ENCODE data around the gene TM4SF5. TPM values are rescaled to one million over a fixed set of nuclear protein-coding genes. Genes with fewer than 3 reads are reported as not detected.

TM4SF5 gene
- total and polyA plus RNA-seq, 10 of the 15 experiments (the other 5 are each of a cell fraction or from before 2014, with no cell fraction given) = 0.40 TPM; not detected in 9

DNA sequence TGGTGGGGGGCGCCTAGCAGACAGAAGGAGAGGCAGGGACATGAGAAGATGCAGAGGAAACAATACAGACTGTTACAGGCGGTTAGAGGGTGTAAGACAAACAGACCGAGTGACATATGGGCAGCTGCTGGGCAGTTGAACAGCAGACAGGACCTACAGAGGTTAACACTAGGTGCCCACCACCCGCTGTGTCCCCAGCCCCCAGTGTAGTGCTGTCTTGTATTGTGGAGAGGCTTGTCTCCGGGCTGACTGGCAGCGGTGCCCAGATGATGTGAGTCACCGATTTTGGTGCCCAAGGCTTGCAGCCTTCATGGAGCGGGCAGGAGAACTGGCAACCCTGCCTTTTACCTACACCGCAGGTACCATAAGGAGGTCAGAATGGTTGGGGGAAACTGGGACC lies 29.6 kb upstream of the TM4SF5 start (continued):
- TF ChIP-seq, protein P1, sequence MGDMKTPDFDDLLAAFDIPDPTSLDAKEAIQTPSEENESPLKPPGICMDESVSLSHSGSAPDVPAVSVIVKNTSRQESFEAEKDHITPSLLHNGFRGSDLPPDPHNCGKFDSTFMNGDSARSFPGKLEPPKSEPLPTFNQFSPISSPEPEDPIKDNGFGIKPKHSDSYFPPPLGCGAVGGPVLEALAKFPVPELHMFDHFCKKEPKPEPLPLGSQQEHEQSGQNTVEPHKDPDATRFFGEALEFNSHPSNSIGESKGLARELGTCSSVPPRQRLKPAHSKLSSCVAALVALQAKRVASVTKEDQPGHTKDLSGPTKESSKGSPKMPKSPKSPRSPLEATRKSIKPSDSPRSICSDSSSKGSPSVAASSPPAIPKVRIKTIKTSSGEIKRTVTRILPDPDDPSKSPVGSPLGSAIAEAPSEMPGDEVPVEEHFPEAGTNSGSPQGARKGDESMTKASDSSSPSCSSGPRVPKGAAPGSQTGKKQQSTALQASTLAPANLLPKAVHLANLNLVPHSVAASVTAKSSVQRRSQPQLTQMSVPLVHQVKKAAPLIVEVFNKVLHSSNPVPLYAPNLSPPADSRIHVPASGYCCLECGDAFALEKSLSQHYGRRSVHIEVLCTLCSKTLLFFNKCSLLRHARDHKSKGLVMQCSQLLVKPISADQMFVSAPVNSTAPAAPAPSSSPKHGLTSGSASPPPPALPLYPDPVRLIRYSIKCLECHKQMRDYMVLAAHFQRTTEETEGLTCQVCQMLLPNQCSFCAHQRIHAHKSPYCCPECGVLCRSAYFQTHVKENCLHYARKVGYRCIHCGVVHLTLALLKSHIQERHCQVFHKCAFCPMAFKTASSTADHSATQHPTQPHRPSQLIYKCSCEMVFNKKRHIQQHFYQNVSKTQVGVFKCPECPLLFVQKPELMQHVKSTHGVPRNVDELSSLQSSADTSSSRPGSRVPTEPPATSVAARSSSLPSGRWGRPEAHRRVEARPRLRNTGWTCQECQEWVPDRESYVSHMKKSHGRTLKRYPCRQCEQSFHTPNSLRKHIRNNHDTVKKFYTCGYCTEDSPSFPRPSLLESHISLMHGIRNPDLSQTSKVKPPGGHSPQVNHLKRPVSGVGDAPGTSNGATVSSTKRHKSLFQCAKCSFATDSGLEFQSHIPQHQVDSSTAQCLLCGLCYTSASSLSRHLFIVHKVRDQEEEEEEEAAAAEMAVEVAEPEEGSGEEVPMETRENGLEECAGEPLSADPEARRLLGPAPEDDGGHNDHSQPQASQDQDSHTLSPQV (IDR thresholded peaks at IDR 0.05) = no peak
- TF ChIP-seq HCFC1 (IDR thresholded peaks at IDR 0.05; ENCODE audit: low read length) (no peak), GABPA (IDR thresholded peaks at IDR 0.05; ENCODE audit: low read depth) (no peak), POLR2AphosphoS5 (IDR thresholded peaks at IDR 0.05; ENCODE audit: low read length) (no peak), KAT2A (conservative IDR thresholded peaks at IDR 0.05; ENCODE audit: control insufficient read depth, low read depth, low read length) (no peak), PAX8 (IDR thresholded peaks at IDR 0.05) (no peak), STAT1 (conservative IDR thresholded peaks at IDR 0.05) (no peak), TCF3 (IDR thresholded peaks at IDR 0.05; ENCODE audit: borderline replicate concordance, insufficient read depth, low read depth, low read length) (no peak), ZSCAN29 (IDR thresholded peaks at IDR 0.05) (no peak)
- TF ChIP-seq, protein P2, sequence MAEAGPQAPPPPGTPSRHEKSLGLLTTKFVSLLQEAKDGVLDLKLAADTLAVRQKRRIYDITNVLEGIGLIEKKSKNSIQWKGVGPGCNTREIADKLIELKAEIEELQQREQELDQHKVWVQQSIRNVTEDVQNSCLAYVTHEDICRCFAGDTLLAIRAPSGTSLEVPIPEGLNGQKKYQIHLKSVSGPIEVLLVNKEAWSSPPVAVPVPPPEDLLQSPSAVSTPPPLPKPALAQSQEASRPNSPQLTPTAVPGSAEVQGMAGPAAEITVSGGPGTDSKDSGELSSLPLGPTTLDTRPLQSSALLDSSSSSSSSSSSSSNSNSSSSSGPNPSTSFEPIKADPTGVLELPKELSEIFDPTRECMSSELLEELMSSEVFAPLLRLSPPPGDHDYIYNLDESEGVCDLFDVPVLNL (IDR thresholded peaks at IDR 0.05; ENCODE audit: low read depth, low read length) = no peak
- TF ChIP-seq, protein P3, sequence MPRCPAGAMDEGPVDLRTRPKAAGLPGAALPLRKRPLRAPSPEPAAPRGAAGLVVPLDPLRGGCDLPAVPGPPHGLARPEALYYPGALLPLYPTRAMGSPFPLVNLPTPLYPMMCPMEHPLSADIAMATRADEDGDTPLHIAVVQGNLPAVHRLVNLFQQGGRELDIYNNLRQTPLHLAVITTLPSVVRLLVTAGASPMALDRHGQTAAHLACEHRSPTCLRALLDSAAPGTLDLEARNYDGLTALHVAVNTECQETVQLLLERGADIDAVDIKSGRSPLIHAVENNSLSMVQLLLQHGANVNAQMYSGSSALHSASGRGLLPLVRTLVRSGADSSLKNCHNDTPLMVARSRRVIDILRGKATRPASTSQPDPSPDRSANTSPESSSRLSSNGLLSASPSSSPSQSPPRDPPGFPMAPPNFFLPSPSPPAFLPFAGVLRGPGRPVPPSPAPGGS (IDR thresholded peaks at IDR 0.05; ENCODE audit: borderline replicate concordance, insufficient read depth, low read depth, low read length, poor library complexity, severe bottlenecking) = no peak

Data from GM12878 (cell line).